Islet of Langerhans (tissue), 1 donor: ENCODE data around the gene SYNDIG1.

Experiments used
- FAIRE-seq: peaks from one replicate; lab custom pipeline; 2011; peaks lifted over from hg19 to GRCh38; lab: Jason Lieb, UNC

The SYNDIG1 gene

GRCh38 chr20:24634855-24635254, 165.4 kb downstream of the SYNDIG1 start:
- no peak for FAIRE-seq

- FAIRE-seq = no peak
These were observed 167.2 kb downstream of the SYNDIG1 start for GRCh38 chr20:24636626-24637025.

GRCh38 chr20:24637087-24637486, 167.7 kb downstream of the SYNDIG1 start:
- FAIRE-seq = no peak

GRCh38 chr20:24637941-24638340, 168.5 kb downstream of the SYNDIG1 start:
- FAIRE-seq = no peak

GRCh38 chr20:24638591-24639548, 169.4 kb downstream of the SYNDIG1 start:
- FAIRE-seq = no peak

- FAIRE-seq = no peak
These were observed 170.8 kb downstream of the SYNDIG1 start for GRCh38 chr20:24640276-24640675.

- FAIRE-seq = no peak
These were observed 171.3 kb downstream of the SYNDIG1 start for GRCh38 chr20:24640686-24641085.

GRCh38 chr20:24643731-24644626, 174.6 kb downstream of the SYNDIG1 start:
- no peak for FAIRE-seq

- no peak for FAIRE-seq
These were observed 176.9 kb downstream of the SYNDIG1 start for GRCh38 chr20:24646321-24646720.

GRCh38 chr20:24647713-24648112, 178.3 kb downstream of the SYNDIG1 start:
- no peak for FAIRE-seq

GRCh38 chr20:24648481-24648880, 179.1 kb downstream of the SYNDIG1 start:
- no peak for FAIRE-seq

GRCh38 chr20:24648919-24649318, 179.5 kb downstream of the SYNDIG1 start:
- no peak for FAIRE-seq

- FAIRE-seq = no peak
These were observed 180.5 kb downstream of the SYNDIG1 start for GRCh38 chr20:24649787-24650490.

- no peak for FAIRE-seq
These were observed 181.9 kb downstream of the SYNDIG1 start for GRCh38 chr20:24651171-24651975.

- FAIRE-seq = no peak
These were observed 182.5 kb downstream of the SYNDIG1 start for GRCh38 chr20:24651976-24652345.

- no peak for FAIRE-seq
These were observed 183.9 kb downstream of the SYNDIG1 start for GRCh38 chr20:24653306-24653705.

- no peak for FAIRE-seq
These were observed 185.0 kb downstream of the SYNDIG1 start for GRCh38 chr20:24654425-24654824.

GRCh38 chr20:24656391-24656790, 187.0 kb downstream of the SYNDIG1 start:
- FAIRE-seq = no peak

GRCh38 chr20:24657196-24657595, 187.8 kb downstream of the SYNDIG1 start:
- no peak for FAIRE-seq

- no peak for FAIRE-seq
These were observed 188.6 kb downstream of the SYNDIG1 start for GRCh38 chr20:24657878-24658620.
